HepG2 (cell line): ENCODE results near the gene GFRA3. TPM values are rescaled to one million over a fixed set of nuclear protein-coding genes. Genes with fewer than 3 reads are reported as not detected.

Experiments used
- HCFC1 ChIP-seq: fragments of 150-350 bp; IDR thresholded peaks from 2 replicates; pipeline ENCODE4 v1.6.1; 2014; ENCODE audit warnings: low read depth, low read length
- IKZF4 ChIP-seq: sonication (generic); formaldehyde crosslinking; IDR thresholded peaks from 2 replicates; pipeline ENCODE4 v1.5.1; 2020; ENCODE audit warnings: borderline replicate concordance, mild to moderate bottlenecking, low read depth, missing genetic modification reagents; ENCODE audit errors: not compliant biosample characterization
- KDM1A ChIP-seq: IDR thresholded peaks from 2 replicates; pipeline ENCODE4 v1.6.1; 2016; ENCODE audit warnings: missing compliant biosample characterization
- KLF15 ChIP-seq: sonication (generic); formaldehyde crosslinking; IDR thresholded peaks from 2 replicates; pipeline ENCODE4 v1.8.1; 2023; ENCODE audit warnings: borderline replicate concordance, mild to moderate bottlenecking, inconsistent platforms, missing genetic modification reagents, mixed read lengths
- MIXL1 ChIP-seq: IDR thresholded peaks from 2 replicates; pipeline ENCODE4 v1.6.1; 2016
- NFE2L1 ChIP-seq: sonication (generic); formaldehyde crosslinking; IDR thresholded peaks from 2 replicates; pipeline ENCODE4 v1.4.0; 2020; ENCODE audit warnings: missing genetic modification reagents, mild to moderate bottlenecking, borderline replicate concordance
- PTBP1 ChIP-seq: fragments of 200-400 bp; formaldehyde crosslinking; IDR thresholded peaks from 2 replicates; pipeline ENCODE4 v1.6.1; 2018; ENCODE audit warnings: low read length, low read depth; ENCODE audit not compliant: poor library complexity, severe bottlenecking
- RORA ChIP-seq: sonication (generic); formaldehyde crosslinking; IDR thresholded peaks from 2 replicates; pipeline ENCODE4 v1.5.0; 2020; ENCODE audit warnings: mild to moderate bottlenecking, missing genetic modification reagents, moderate library complexity
- SMAD9 ChIP-seq: sonication (generic); formaldehyde crosslinking; IDR thresholded peaks from 2 replicates; pipeline ENCODE4 v1.5.1; 2020; ENCODE audit warnings: mild to moderate bottlenecking, missing genetic modification reagents
- SMC3 ChIP-seq: IDR thresholded peaks from 2 replicates; pipeline ENCODE4 v1.6.1; 2011; ENCODE audit warnings: low read length, improper control_type of control experiment
- SRSF4 ChIP-seq: fragments of 200-400 bp; formaldehyde crosslinking; IDR thresholded peaks from one replicate; pipeline ENCODE4 v1.6.1; 2018; ENCODE audit warnings: mild to moderate bottlenecking, low read depth, low read length, moderate library complexity; ENCODE audit not compliant: poor library complexity, severe bottlenecking
- U2AF2 ChIP-seq: fragments of 200-400 bp; formaldehyde crosslinking; IDR thresholded peaks from 2 replicates; pipeline ENCODE4 v1.6.1; 2017; ENCODE audit warnings: low read depth, mild to moderate bottlenecking, low read length
- ZBTB25 ChIP-seq: IDR thresholded peaks from 2 replicates; pipeline ENCODE4 v1.6.1; 2018; ENCODE audit warnings: missing genetic modification reagents
- ZKSCAN8 ChIP-seq: IDR thresholded peaks from 2 replicates; pipeline ENCODE4 v1.6.1; 2016; ENCODE audit warnings: borderline replicate concordance, missing genetic modification reagents, missing compliant biosample characterization
- ZNF234 ChIP-seq: sonication (generic); formaldehyde crosslinking; conservative IDR thresholded peaks from 2 replicates; pipeline ENCODE4 v1.5.1; 2020; ENCODE audit warnings: mild to moderate bottlenecking, missing genetic modification reagents
- ZNF3 ChIP-seq: IDR thresholded peaks from 2 replicates; pipeline ENCODE4 v1.7.0; 2017; ENCODE audit warnings: inconsistent platforms
- ZNF318 ChIP-seq: sonication (generic); formaldehyde crosslinking; IDR thresholded peaks from 2 replicates; pipeline ENCODE4 v1.4.0; 2020; ENCODE audit warnings: mild to moderate bottlenecking, missing genetic modification reagents
- ZNF337 ChIP-seq: sonication (generic); formaldehyde crosslinking; IDR thresholded peaks from 2 replicates; pipeline ENCODE4 v1.5.1; 2020; ENCODE audit warnings: missing genetic modification reagents, low read depth, mild to moderate bottlenecking, borderline replicate concordance
- ZNF572 ChIP-seq: sonication (generic); formaldehyde crosslinking; IDR thresholded peaks from 2 replicates; pipeline ENCODE4 v1.5.1; 2020; ENCODE audit warnings: mild to moderate bottlenecking, missing genetic modification reagents
- polyA plus RNA-seq, 8 experiments: library from polyadenylated mRNA; depleted of rRNA in 3 of 8; stranded (reverse) in 7 of 8; unstranded in 1 of 8; fragments of >200 nt; fragmentation: Illumina TruSeq in 4 of 8; extraction: Trizol in 4 of 8; gene quantifications; 2 replicates each; pipeline versions ENCODE4 v1.2.1 to v1.2.3, GENCODE V29; 2011 to 2016; ENCODE audit warnings: low read depth in 4 of 8, missing spikeins in 1 of 8, mixed read lengths in 1 of 8; ENCODE audit not compliant: insufficient read depth in 1 of 8
- total RNA-seq, 5 experiments: library from RNA; depleted of rRNA; stranded (reverse); fragments of >200 nt; fragmentation: Illumina TruSeq; extraction: Trizol; gene quantifications; 2 replicates each; pipeline ENCODE4 v1.2.3, GENCODE V29; 2016; ENCODE audit warnings: low read depth in 1 of 5
- TF ChIP-seq, protein P1 (sequence below): sonication (generic); formaldehyde crosslinking; IDR thresholded peaks from 2 replicates; pipeline ENCODE4 v1.8.1; 2023; ENCODE audit warnings: mild to moderate bottlenecking, missing genetic modification reagents, borderline replicate concordance

Gene GFRA3
- total and polyA plus RNA-seq, 2 of the 13 experiments (the other 11 are each of a cell fraction or from before 2014, with no cell fraction given) = 0.27 to 0.30 TPM

- no peak; the same call in 1 of the 2 replicates for TF ChIP-seq ZBTB25 (CRISPR knock-in tag)
- no peak for TF ChIP-seq ZNF318 (CRISPR knock-in tag)
- TF ChIP-seq ZKSCAN8 (CRISPR knock-in tag) = no peak
- TF ChIP-seq SRSF4 = no peak
- no peak; the same call in 1 of the 2 replicates for TF ChIP-seq HCFC1
- peak; percentile 73 for TF ChIP-seq MIXL1
- 0 out of 2 replicates have a peak, but pooled peaks have one; percentile 1 for TF ChIP-seq ZNF337 (CRISPR knock-in tag)
- no peak for TF ChIP-seq PTBP1
- no peak for TF ChIP-seq ZNF3
- no peak for TF ChIP-seq RORA (CRISPR knock-in tag)
- no peak for TF ChIP-seq KLF15 (CRISPR knock-in tag)
- no peak for TF ChIP-seq NFE2L1 (CRISPR knock-in tag)
- TF ChIP-seq KDM1A (CRISPR knock-in tag) = no peak
- TF ChIP-seq SMC3 = no peak
- no peak for TF ChIP-seq IKZF4
- TF ChIP-seq SMAD9 = peak; percentile 43; the same call in 1 of the 2 replicates
- TF ChIP-seq, protein P1, sequence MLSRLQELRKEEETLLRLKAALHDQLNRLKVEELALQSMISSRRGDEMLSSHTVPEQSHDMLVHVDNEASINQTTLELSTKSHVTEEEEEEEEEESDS = no peak
- no peak for TF ChIP-seq U2AF2
- TF ChIP-seq ZNF234 (CRISPR knock-in tag) = no peak
- no peak for TF ChIP-seq ZNF572 (CRISPR knock-in tag)
Measured at GRCh38 chr5:138213161-138214029, 61.0 kb downstream of the GFRA3 start, which contains the start of gene CDC23 (continued).
